Endodermal cell (in vitro differentiated cells): ENCODE results near the gene AKR7A2. TPM values are rescaled to one million over a fixed set of nuclear protein-coding genes. Genes with fewer than 3 reads are reported as not detected.

Experiments used
- DNase-seq: peaks from one replicate; pipeline ENCODE4 v3.0.0-alpha.2; 2017
- H3K27ac ChIP-seq: 2 replicates; pipeline ENCODE4 v1.5.1; 2013; ENCODE audit warnings: mild to moderate bottlenecking, low read depth, low read length, moderate library complexity
- H3K27me3 ChIP-seq: 2 replicates; pipeline ENCODE4 v1.6.1; 2013; ENCODE audit warnings: mild to moderate bottlenecking, low read length, moderate library complexity; ENCODE audit not compliant: insufficient read depth, control insufficient read depth, poor library complexity, severe bottlenecking
- H3K36me3 ChIP-seq: 2 replicates; pipeline ENCODE4 v1.7.0; 2013; ENCODE audit warnings: mild to moderate bottlenecking, low read length, moderate library complexity; ENCODE audit not compliant: control insufficient read depth, insufficient read depth
- H3K4me1 ChIP-seq: one replicate; pipeline ENCODE4 v1.7.0; 2013; ENCODE audit warnings: low read length; ENCODE audit not compliant: control insufficient read depth, insufficient read depth
- H3K4me3 ChIP-seq: 2 replicates; pipeline ENCODE4 v1.5.1; 2013; ENCODE audit warnings: mild to moderate bottlenecking, low read length, moderate library complexity
- H3K9ac ChIP-seq: 2 replicates; pipeline ENCODE4 v1.6.1; 2013; ENCODE audit warnings: mild to moderate bottlenecking, low read length, moderate library complexity; ENCODE audit not compliant: poor library complexity, severe bottlenecking; ENCODE audit errors: extremely low read depth
- H3K9me3 ChIP-seq: 2 replicates; pipeline ENCODE4 v1.6.1; 2013; ENCODE audit warnings: mild to moderate bottlenecking, low read length, moderate library complexity; ENCODE audit not compliant: control insufficient read depth
- H3K27ac Mint-ChIP-seq: 2 replicates; pipeline ENCODE4 v1.8.0; 2020; ENCODE audit warnings: mixed read lengths
- H3K27me3 Mint-ChIP-seq: 2 replicates; pipeline ENCODE4 v1.8.0; 2021; ENCODE audit warnings: mild to moderate bottlenecking, mixed read lengths; ENCODE audit not compliant: insufficient read depth
- H3K36me3 Mint-ChIP-seq: 2 replicates; pipeline ENCODE4 v1.8.0; 2020; ENCODE audit warnings: low read depth, mixed read lengths
- H3K4me1 Mint-ChIP-seq: 2 replicates; pipeline ENCODE4 v1.8.0; 2020; ENCODE audit warnings: mixed read lengths
- H3K4me3 Mint-ChIP-seq: 2 replicates; pipeline ENCODE4 v1.8.0; 2020; ENCODE audit warnings: mild to moderate bottlenecking, moderate library complexity, mixed read lengths
- H3K9me3 Mint-ChIP-seq: 2 replicates; pipeline ENCODE4 v1.8.0; 2020; ENCODE audit warnings: mild to moderate bottlenecking, mixed read lengths
- CTCF ChIP-seq: fragments of 200-600 bp; sonication (generic); conservative IDR thresholded peaks from 2 replicates; pipeline ENCODE4 v1.5.0; 2021; ENCODE audit warnings: antibody characterized with exemption, mild to moderate bottlenecking
- WGBS, 2 experiments: methylation state at CpG; one replicate each; pipeline versions ENCODE4 v1.1.5 to v1.1.7; 2013; ENCODE audit warnings: missing lambda C conversion rate in 2 of 2, mixed read lengths in 1 of 2; ENCODE audit not compliant: insufficient coverage in 1 of 2, insufficient read length in 1 of 2; 5-methylcytosine and 5-hydroxymethylcytosine counted together
- total RNA-seq, 2 donors: library from RNA; stranded (reverse); fragmentation: NEBNext Ultra II Directional in 1 of 2; extraction: Animal tissue kit (Norgen Biotek cat#: 25700) in 1 of 2; gene quantifications; 2 replicates in 1 of 2; 3 replicates in 1 of 2; pipeline ENCODE4 v1.2.1, GENCODE V29; 2021

AKR7A2 gene
- total RNA-seq, 2 donors from 2014 or later: 47.8 to 66.1 TPM

DNA sequence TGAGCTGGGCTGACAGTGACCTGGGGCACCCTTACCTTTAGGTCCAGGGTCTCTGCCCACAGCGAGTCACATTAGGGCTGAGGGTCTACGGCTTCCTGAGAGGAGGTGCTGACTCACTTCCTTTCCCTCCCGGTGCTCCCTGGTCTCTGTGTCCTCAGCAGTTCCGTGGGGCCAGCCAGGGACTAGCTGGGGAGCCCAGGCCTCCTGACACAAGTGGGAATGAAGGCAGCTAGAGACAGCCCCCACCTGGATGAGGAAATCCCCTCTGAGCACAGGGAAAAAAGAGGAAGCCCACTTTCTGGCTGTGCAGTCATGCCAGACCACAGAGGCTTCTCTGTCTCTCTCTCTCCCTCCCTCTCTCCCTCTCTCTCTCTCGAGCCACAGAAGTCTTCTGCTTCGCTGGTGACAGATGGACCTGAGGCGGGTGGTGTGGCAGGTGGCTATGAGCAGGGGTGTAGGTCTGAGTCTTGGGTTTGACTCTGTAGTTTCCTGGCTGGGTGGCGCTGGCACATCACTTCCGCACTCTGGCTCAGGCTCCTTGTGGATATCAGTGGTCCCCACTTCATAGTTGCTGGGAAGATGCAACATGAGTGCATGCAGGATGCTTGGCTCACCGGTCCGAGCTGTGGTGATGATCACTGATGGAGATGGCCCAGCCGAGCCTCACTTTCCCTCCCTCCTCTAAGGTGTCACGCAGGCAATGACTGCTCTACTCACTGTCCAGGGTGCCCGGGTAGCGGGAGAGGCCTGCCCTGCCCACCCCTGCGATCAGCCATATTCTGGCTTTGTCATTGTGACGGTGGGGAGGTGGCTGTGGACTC is 3.6 kb upstream of the AKR7A2 start:
- Mint-ChIP-seq H3K4me1 (peaks cover 15% of the 10 kb centered on the region), H3K9me3 (no peaks in the 10 kb centered on the region), H3K27ac (peak overlapping the region; percentile 39), H3K4me3 (no peak overlapping the region), H3K36me3 (peaks cover 22% of the 10 kb centered on the region), H3K27me3 (no peaks in the 10 kb centered on the region)
- DNase-seq: no peak
- Histone ChIP-seq H3K9ac (no peak overlapping the region), H3K4me3 (no peak overlapping the region), H3K36me3 (peaks cover 10% of the 10 kb centered on the region), H3K27ac (no peak overlapping the region), H3K4me1 (peaks cover 2% of the 10 kb centered on the region), H3K27me3 (no peaks in the 10 kb centered on the region), H3K9me3 (no peaks in the 10 kb centered on the region)
- 80 to 89% methylated on average over 5 to 17 of the region's 17 CpGs for WGBS, 2 experiments
- no peak for TF ChIP-seq CTCF

GRCh38 chr1:19313961-19314882 is 2.3 kb upstream of the AKR7A2 start:
- no peak for DNase-seq
- no peak for TF ChIP-seq CTCF
- WGBS, 2 experiments: 96% methylated on average over 4 to 6 of the region's 10 CpGs
- Mint-ChIP-seq H3K4me3 (peak overlapping the region; percentile 78), H3K27ac (no peak overlapping the region), H3K4me1 (peaks cover 15% of the 10 kb centered on the region), H3K9me3 (no peaks in the 10 kb centered on the region), H3K27me3 (no peaks in the 10 kb centered on the region), H3K36me3 (peaks cover 20% of the 10 kb centered on the region)
- H3K27ac ChIP-seq: no peak overlapping the region
- H3K4me1 ChIP-seq: peaks cover 3% of the 10 kb centered on the region
- no peak overlapping the region for H3K9ac ChIP-seq
- H3K36me3 ChIP-seq: peaks cover 10% of the 10 kb centered on the region
- no peaks in the 10 kb centered on the region for H3K9me3 ChIP-seq
- no peaks in the 10 kb centered on the region for H3K27me3 ChIP-seq
- no peak overlapping the region for H3K4me3 ChIP-seq

DNA sequence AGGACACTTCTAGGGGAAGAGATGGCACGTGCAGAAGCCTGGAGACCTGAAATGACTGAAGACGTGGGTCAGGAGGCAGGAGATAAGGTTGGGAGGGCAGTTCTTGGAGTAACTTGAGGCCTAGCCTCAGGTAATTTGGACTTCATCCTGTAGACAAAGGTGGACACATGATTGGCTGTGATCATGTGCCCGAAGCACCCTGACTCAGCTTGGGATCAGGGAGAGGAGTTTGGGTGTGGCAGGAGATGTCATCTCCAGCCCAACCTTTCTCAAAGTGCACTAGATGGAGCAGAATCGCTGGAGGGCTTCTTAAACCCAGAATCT is 1.7 kb upstream of the AKR7A2 start:
- no peak for TF ChIP-seq CTCF
- WGBS, 2 experiments: 94 to 96% methylated on average over 3 to 4 of the region's 4 CpGs
- Histone ChIP-seq H3K4me1 (peaks cover 3% of the 10 kb centered on the region), H3K9ac (no peak overlapping the region), H3K36me3 (peaks cover 12% of the 10 kb centered on the region), H3K27ac (no peak overlapping the region), H3K9me3 (no peaks in the 10 kb centered on the region), H3K4me3 (peak overlapping the region; percentile 91), H3K27me3 (no peaks in the 10 kb centered on the region)
- no peaks in the 10 kb centered on the region for H3K27me3 Mint-ChIP-seq
- H3K9me3 Mint-ChIP-seq: no peaks in the 10 kb centered on the region
- H3K4me3 Mint-ChIP-seq: peak overlapping the region; percentile 78
- H3K36me3 Mint-ChIP-seq: peaks cover 14% of the 10 kb centered on the region
- H3K27ac Mint-ChIP-seq: no peak overlapping the region
- H3K4me1 Mint-ChIP-seq: peaks cover 15% of the 10 kb centered on the region
- DNase-seq: no peak
